Activated CD8-positive, alpha-beta memory T cell treated with anti-CD3 and anti-CD28 coated beads for 4 hours (primary cell): ENCODE data around the gene DEFB119.
"Not testable (repeated sequence)": the region's sequence is repeated elsewhere in the genome, so short reads cannot be mapped to it uniquely, and the experiment has no call there.

Experiments
- DNase-seq, 2 donors: peaks; one replicate each; pipeline ENCODE4 v3.0.0-alpha.2; 2020; ENCODE audit warnings: low read depth in 2 of 2

The DEFB119 gene

GRCh38 chr20:31390490-31390889, at the start of gene DEFB119:
Gene DEFB119, minus strand, starts transcription at chr20:31390590. Its CDS starts 107 bp downstream, at chr20:31390483.
- no peak for DNase-seq

- DNase-seq, result no peak
Observed at GRCh38 chr20:31430568-31431115, 40.3 kb upstream of the DEFB119 start.

GRCh38 chr20:31427576-31427975, 37.2 kb upstream of the DEFB119 start:
- not testable (repeated sequence) for DNase-seq

GRCh38 chr20:31426891-31427551, 36.6 kb upstream of the DEFB119 start:
- not testable (repeated sequence) for DNase-seq

GRCh38 chr20:31425797-31426196, 35.4 kb upstream of the DEFB119 start:
- DNase-seq, result no peak

GRCh38 chr20:31418307-31418706, 27.9 kb upstream of the DEFB119 start:
- DNase-seq, result no peak

- DNase-seq, result no peak
Observed at GRCh38 chr20:31415653-31416052, 25.3 kb upstream of the DEFB119 start.

GRCh38 chr20:31414381-31414780, 24.0 kb upstream of the DEFB119 start:
- no peak for DNase-seq

- DNase-seq, result no peak
Observed at GRCh38 chr20:31410011-31410410, 19.6 kb upstream of the DEFB119 start.

GRCh38 chr20:31406115-31406514, 15.7 kb upstream of the DEFB119 start, which contains the start of gene DEFB121:
Gene DEFB121, minus strand, starts transcription at chr20:31406215. Its CDS starts 63 bp downstream, at chr20:31406152.
- no peak for DNase-seq

GRCh38 chr20:31403886-31404285, 13.5 kb upstream of the DEFB119 start:
- no peak for DNase-seq

- no peak for DNase-seq
Observed at GRCh38 chr20:31394900-31395299, 4.5 kb upstream of the DEFB119 start.

- DNase-seq, result no peak
Observed at GRCh38 chr20:31392836-31393235, 2.4 kb upstream of the DEFB119 start.

GRCh38 chr20:31374346-31374745, 16.0 kb downstream of the DEFB119 start:
- DNase-seq, result no peak

GRCh38 chr20:31368301-31368700, 22.1 kb downstream of the DEFB119 start, which contains the start of gene DEFB118:
Gene DEFB118, plus strand, starts transcription at chr20:31368601. Its CDS starts 50 bp downstream, at chr20:31368651.
- no peak for DNase-seq

- not testable (repeated sequence) for DNase-seq
Observed at GRCh38 chr20:31364272-31364671, 26.1 kb downstream of the DEFB119 start.

GRCh38 chr20:31363295-31363694, 27.1 kb downstream of the DEFB119 start:
- DNase-seq, result no peak

- DNase-seq, result no peak
Observed at GRCh38 chr20:31355981-31356380, 34.4 kb downstream of the DEFB119 start.

- no peak for DNase-seq
Observed at GRCh38 chr20:31341470-31341869, 48.9 kb downstream of the DEFB119 start.

GRCh38 chr20:31330893-31331292, 59.5 kb downstream of the DEFB119 start:
- no peak for DNase-seq
